HG02840 (cell line): Measurements from ENCODE around the gene TUBB6.
A peak's percentile ranks its signal among the peaks of the same experiment; 100 is the strongest.

Experiments used
- ATAC-seq: cut with Tn5 transposase; IDR thresholded peaks from one replicate; pipeline ENCODE4 v1.9.1; 2021; ENCODE audit warnings: mild to moderate bottlenecking, moderate library complexity, moderate number of reproducible peaks; ENCODE audit not compliant: unreplicated experiment, low FRiP score

The TUBB6 gene

DNA sequence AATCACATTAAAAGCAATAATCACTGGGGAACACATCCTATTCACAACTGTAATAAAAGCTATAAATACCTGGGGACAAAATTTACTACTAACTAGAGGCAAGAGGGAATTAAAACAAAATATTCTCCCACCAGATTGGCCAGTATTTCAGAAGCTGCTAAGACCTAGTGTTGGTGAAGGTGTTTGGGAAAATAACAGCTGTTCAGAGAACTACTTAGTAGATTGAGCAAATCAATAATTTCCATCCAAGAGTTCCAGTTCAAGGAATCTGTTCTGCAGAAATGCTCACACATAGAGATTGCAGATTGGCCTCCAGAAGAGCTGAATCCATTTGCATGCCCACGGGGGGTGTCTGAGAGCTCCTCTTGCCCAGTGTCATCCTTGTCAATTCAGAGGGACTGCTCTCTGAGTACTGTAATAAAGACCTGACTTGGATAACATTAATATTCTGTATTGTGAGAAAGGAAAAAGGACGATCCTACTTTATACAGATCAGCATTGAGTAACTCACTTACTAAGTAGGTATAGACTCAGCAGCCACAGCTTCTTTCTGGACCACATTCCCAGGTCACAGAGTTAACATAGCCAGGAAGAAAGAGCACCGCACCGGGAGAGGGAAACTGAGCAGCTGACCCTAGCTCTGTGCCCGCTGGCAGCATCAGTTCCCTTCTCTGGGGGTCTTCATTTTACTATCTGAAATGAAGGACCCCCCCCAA lies 5.6 kb downstream of the TUBB6 start:
- ATAC-seq = no peak

DNA sequence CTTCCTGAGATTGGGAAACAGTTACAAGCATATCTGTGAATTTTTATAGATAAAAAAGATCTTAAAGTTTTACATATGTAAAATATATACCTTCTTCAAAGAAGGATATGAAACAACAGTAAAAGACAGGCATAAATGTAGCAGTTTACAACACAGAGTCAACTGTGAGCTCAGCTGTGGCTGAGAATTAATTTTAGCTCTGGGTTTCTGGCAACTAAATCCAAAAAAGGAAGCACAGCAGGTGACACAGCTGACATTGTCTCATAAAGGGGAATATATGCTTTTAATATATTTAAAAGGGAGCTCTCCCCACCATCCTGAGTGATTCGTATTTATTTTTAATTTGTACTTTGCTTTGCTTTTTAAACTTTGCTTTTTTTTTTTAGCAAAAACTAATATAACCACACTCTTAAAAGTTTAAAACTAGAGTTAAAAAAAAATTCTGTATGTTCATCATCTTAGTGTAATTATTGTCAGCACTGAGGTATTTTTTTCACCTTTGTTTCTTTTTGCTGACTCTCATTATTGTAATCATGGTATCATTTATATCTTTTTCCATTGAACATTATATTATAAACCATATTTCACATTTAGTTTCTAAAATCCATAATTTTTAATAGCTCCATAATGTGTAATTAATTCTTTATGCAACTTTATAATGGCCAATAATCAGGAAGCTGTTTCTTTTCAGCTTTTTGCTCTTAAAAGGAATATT lies 6.7 kb downstream of the TUBB6 start:
- ATAC-seq = no peak

DNA sequence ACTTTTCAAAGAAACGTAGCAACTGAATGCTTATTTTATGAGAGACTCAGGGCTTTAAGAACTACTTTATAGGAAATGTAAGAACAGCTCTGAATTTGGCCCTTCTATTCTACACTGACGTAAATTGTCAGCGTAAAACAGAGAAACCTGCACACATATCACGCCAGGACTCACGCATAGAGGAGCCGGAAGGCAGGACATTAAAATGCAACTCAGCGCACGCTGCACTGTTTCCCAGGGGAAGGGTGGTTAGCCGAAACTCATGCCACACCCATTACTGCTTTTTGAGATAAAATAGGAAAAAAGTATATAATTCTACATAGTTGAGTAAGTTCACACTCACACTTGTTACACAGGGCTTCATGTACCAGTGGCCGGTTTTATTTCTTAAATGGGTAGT lies 7.4 kb downstream of the TUBB6 start:
- ATAC-seq = no peak

DNA sequence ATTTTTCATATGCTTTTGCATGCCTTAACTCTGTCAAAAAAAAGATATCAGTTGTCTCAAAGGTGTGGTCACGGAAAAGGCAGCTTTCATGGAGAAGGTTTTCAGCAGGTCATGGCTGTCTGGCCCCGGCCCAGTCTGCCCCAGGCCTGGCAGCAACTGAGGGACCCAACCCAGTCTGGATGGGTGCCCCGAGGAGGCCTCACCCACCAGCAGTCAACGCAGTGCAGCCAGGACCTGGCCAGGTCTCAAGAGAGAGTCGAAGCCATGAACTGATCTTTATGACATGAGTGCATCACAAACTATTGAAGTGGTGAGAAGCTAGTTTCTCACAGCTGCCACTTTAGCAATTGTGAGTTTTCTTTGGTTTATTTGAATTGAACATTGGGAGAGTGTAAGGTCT lies 7.9 kb downstream of the TUBB6 start:
- ATAC-seq = no peak

DNA sequence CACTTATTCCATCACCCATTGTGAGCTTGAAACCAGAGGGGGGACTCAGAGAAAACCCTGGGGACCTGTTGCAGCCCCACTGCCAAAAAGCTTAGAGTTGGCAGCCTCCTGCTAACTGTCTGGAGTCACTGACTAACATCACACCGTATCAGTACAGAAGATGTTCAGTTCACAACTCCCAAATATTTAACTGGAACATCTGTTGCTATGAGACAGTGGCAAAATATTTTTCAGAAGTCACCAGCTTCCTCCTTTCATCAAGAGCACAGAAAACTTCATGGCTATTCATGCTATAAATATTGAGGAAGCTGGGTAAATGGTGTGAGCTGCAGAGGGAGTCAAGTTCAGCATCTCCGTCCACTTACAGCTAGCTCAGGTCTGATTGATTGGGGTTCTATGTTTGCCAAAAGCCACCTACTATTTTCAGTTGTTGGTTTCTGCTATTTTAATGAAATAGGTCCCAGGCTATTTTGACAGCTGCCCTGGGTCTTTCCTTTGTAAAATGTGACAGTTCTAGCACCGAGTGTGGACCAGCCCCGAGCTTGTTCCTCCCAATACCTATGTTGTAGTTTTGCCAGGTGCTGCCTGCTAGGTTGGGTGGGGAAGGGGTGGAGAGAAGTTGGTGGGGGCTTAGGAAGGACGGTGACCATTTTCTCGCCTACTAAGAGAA lies 9.8 kb downstream of the TUBB6 start:
- no peak for ATAC-seq

DNA sequence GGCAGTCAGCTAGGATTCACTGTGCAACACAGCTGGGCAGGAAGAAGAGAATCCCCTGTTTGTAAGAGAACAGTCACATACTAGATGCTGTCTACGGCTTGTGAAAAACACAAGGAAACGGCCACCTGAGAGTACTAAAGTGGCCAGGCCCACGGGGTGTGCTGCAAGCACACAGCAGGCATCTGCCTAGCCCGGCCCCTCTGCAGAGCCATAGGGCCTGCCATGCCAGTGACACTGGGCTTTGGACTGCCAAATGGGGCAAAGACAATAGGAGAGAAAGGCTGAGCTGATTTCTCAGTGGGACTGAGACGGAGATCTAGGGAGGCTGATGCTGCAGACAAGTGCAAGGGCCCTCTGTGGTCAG lies 10.3 kb downstream of the TUBB6 start:
- ATAC-seq = no peak

DNA sequence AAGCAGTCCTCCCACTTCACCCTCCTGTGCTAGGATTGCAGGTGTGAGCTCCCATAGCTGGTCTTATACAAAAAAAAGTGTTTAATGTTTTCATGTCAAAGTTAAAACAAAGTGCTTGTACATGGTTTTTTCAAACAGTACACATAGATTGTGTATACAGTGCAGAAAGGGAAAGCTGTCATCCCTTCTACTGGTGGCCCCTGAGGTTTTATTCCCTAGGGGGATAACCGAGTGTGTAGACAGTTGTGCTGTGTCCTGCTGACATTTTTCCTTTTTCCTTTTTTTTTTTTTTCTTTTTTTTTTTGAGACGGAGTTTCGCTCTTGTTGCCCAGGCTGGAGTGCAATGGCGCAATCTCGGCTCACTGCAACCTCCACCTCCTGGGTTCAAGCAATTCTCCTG lies 10.8 kb downstream of the TUBB6 start:
- ATAC-seq = no peak

DNA sequence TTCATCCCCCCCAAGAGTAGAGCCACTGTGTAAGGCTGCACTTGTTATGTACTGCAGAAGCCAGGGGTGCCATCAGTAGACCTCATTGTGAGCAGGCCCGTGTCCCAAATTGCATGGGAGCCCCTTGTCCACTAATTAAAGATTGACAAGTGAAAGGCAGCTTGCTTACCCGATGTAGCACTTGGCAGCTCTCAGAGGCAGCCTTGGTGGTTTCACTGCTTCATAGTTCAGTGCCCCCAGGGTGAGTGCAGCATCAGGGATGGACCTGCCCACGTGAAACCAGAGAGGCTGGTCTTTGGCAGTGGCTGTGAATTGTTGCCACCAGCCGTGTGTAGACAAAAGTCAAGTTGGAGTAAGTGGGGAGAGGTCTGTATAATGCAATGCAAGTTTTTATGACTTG lies 13.3 kb downstream of the TUBB6 start:
- peak; percentile 52 for ATAC-seq

DNA sequence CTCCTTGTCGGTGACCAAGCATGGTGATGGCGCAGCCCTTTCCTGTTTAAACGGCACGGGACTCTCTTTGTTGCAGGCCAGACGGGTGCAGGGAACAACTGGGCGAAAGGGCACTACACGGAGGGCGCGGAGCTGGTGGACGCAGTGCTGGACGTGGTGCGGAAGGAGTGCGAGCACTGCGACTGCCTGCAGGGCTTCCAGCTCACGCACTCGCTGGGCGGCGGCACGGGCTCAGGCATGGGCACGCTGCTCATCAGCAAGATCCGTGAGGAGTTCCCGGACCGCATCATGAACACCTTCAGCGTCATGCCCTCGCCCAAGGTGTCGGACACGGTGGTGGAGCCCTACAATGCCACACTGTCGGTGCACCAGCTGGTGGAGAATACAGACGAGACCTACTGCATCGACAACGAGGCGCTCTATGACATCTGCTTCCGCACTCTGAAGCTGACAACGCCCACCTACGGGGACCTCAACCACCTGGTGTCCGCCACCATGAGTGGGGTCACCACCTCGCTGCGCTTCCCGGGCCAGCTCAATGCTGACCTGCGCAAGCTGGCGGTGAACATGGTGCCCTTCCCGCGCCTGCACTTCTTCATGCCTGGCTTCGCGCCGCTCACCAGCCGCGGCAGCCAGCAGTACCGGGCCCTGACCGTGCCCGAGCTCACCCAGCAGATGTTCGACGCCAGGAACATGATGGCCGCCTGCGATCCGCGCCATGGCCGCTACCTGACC lies 17.1 kb downstream of the TUBB6 start:
- no peak for ATAC-seq

DNA sequence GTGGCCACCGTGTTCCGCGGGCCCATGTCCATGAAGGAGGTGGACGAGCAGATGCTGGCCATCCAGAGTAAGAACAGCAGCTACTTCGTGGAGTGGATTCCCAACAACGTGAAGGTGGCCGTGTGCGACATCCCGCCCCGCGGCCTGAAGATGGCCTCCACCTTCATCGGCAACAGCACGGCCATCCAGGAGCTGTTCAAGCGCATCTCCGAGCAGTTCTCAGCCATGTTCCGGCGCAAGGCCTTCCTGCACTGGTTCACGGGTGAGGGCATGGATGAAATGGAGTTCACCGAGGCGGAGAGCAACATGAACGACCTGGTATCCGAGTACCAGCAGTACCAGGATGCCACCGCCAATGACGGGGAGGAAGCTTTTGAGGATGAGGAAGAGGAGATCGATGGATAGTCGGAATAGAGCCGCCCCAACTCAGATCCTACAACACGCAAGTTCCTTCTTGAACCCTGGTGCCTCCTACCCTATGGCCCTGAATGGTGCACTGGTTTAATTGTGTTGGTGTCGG lies 17.7 kb downstream of the TUBB6 start:
- no peak for ATAC-seq

DNA sequence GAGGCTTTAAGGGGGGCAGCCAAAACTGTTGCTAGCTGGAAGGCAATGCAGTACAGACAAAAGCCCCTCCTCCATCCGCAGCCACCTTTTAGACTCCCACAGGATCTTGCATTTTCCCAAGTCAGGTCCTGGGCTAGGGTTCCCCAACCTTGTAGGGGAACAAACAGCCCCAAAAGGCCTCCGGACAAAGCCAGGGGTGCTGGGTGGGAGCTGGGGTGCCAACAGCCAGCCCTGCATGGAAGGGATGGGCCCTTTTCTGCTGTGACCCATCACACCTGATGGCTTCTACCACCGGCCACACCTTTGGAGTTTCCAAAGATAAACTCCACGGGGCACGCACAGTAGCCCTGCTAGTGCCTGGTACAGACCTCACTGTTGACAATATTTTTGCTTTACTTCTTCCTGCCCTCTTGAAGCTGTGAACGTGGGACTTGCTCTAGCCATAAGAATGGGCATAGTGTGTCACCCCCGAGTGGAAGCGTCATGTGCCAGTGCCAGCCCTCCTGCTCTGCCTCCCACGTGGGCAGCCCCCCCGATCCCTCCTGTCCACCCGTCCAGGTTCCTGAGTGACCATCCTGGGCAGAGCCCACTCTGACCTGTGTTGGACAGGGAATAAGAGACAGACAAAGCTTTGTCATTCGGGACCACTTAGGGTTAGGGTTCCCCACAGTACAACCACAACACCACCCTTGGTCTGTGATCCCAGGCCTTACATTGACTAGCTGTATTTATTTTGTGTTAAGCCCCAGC lies 18.8 kb downstream of the TUBB6 start:
- no peak for ATAC-seq

DNA sequence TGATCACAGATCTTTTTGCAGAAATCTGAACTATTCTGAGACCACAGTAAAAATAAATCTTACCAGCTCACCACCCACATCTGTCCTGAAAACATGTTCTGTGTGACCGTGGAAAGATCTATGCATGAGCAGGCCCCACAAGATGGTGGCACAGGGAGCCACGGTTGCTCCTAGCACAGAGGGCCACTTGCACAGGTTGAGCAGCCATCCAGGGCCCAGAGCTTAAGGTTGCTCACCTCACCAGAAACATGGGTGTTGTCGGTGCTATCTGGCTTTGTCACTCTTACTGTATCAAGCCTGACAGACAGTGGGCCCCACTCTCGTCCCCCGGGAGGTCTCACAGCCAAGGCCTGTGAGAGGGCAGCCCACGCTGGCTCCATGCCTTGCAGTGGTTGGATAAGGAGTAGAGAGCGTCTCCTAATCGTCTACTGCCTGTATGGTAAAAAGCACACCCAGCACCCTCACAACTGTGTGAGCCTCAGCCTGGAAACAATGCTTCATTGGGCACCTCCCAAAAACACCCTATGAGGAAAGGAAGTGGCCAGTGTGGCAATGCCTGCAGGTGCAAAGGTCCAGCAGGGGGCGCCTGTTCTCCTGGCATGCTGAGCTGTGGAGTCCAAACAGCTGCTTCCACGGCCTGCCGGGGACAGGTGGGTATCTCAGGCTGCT lies 19.6 kb downstream of the TUBB6 start:
- ATAC-seq = no peak

DNA sequence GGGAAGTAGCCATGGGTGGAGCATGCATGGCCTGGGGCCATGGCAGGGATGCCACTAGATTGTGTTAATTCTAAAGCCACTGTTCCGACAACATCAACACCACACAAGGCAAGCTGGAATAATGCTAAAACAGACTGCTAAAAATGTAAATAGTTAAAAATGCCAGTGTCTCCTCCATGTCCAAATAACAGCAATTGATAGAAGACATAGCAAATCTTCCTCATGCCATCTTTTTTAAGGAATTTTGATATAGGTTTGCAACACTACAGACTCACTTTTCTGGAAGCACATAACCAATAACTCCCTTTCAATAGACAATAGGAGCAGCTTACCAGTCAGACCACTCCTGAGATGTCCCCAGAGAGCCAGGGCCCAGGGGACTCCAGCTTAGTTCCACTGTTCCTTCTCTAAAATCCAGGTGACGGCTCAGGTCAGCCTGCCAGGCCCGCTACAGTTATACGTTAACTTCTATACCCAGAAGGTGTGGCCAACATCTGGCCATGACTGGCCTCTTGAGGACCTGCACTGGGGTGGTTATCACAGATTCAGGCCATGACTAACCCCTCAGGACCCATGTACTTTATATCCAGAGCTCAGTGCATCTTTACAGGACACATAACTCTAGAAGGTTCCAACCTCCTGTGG lies 20.3 kb downstream of the TUBB6 start:
- ATAC-seq = no peak

DNA sequence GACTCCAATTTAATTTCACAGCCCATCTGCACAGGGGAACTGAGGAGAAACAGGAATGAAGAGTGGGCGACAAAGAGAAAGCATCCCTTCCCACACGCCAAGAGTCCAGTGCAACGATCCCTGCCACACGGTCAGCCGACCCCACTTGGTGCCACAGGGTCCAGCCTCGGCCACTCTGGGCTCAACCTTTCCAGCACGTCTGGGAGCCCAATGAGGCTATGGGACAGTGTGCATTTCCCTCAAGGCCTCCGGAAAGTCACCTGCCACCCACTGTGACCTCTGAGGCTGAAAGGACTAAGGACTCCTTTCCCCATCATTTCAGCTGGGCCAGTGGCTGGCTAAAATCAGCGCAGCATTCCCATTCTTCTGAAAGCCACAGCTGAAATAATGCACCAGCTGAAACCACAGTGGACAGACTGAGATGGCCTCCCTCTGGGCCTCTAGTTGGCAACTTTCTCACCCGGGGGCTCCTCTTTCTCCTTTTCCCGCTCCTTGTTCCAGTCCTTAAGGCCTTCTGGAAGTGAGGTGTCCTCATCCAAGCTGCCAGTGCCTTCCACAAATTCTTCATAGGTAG lies 21.2 kb downstream of the TUBB6 start:
- ATAC-seq = no peak

DNA sequence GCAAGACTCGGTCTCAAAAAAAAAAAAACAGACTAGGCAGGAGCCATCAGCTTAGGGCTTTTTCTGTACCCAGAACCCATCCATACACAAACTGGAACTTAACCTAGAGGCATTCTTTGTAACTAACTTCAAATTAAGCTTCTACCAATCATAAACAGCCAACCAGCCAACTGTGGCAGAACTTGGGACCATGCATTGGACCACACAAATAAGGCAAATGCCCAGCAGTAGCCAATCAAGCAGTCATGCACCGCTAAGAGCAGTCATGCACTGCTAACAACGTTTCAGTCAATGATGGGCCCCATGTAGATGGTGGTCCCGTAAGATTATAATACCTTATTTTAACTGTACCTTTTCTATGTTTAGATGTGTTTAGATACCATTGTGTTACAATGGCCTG lies 22.7 kb downstream of the TUBB6 start:
- no peak for ATAC-seq

DNA sequence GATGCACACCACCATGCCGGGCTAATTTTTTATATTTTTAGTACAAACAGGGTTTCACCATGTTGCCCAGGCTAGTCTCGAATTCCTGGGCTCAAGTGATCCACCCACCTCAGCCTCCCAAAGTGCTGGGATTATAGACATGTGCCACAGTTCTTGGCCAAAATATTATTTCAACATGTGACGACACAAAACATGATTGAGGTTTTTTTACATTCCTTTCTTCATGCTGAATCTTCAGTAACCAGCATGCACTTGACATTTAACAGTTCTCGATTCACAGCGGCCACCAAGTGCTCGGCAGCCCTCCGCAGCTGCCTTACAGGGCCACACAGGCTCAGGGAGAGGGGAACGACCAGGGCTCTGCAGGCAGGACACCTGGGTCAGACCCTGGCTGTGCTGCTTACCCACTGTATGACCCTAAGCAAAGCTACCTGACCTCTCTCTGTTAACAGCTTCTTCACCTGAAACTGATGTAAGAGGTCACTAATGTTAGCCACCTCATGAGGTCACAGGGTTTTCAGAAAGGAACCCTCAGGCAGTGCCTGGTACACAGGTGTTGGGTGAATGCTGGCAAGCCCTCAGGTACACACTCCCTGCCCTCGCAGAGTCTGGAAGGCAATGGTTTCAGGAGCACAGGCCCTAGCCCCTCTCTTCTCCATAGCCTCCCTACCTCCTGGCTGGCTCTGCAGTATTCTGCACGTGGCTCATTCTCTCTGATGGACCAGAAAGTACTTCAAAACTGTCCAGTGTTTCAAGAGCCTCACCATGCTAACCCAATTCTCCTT lies 25.7 kb downstream of the TUBB6 start:
- no peak for ATAC-seq

DNA sequence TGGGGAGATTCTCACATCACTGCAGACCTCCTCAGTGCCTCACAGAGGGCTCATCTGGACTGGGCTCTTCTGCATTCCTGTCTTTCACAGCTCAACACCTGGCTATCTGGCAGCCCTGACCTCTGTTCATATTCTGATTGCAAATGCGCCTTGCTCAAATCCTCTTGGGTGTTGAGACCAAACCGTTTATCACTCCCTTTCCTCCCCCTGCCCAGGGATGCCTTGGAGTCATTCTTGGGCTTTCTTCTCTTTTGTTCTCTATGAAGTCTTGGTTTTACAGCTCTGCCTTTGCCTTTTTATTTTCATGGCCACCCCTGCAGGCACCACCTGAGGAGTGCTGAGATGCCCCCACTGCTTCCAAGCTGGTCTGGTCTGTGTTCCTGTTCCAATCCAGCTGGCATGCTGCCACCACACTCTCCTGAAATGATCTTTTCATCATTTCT lies 26.3 kb downstream of the TUBB6 start:
- ATAC-seq = no peak

DNA sequence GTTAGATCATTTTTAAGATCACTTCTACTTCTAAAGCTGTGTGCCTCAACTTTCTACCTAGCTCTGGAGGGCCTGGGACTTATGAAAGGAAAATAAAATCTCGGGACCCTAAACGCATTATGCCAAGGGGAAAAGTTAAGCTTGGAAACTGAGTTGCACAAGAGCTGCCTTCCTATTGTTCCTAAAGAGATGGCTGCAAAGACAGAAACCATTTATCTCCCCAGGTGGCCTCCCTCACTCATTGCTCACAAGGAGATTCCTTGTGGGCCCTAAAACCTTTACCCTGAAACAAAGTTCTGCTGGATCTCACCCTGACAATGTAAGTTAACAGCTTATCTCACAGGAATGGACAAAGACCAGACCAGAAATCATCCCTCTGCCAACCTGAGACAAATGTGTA lies 26.8 kb downstream of the TUBB6 start:
- no peak for ATAC-seq
